Bone marrow (tissue), 2 donors: ENCODE measurements around the gene AKAP6.

Experiments
- DNase-seq, 2 donors: peaks; one replicate each; lab custom pipeline; 2025; lab: John Stamatoyannopoulos, UW

AKAP6 gene

GRCh38 chr14:32534145-32534544, 205.0 kb downstream of the AKAP6 start:
- no peak for DNase-seq

GRCh38 chr14:32536175-32536574, 207.1 kb downstream of the AKAP6 start:
- DNase-seq = no peak

GRCh38 chr14:32537166-32537565, 208.1 kb downstream of the AKAP6 start:
- no peak for DNase-seq

GRCh38 chr14:32542507-32542906, 213.4 kb downstream of the AKAP6 start:
- DNase-seq = no peak

- no peak for DNase-seq
Measured at GRCh38 chr14:32545095-32545494, 216.0 kb downstream of the AKAP6 start.

DNA sequence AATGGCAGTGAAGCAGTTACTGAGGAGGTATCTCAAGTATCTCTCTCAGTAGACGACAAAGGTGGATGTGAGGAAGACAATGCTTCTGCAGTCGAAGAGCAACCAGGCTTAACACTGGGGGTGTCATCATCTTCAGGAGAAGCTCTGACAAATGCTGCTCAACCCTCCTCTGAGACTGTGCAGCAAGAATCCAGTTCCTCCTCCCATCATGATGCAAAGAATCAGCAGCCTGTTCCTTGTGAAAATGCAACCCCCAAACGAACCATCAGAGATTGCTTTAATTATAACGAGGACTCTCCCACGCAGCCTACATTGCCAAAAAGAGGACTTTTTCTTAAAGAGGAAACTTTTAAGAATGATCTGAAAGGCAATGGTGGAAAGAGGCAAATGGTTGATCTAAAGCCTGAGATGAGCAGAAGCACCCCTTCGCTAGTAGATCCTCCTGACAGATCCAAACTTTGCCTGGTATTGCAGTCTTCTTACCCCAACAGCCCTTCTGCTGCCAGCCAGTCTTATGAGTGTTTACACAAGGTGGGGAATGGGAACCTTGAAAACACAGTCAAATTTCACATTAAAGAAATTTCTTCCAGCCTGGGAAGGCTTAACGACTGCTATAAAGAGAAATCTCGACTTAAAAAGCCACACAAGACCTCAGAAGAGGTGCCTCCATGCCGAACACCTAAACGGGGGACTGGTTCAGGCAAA, 216.6 kb downstream of the AKAP6 start:
- DNase-seq = no peak

DNA sequence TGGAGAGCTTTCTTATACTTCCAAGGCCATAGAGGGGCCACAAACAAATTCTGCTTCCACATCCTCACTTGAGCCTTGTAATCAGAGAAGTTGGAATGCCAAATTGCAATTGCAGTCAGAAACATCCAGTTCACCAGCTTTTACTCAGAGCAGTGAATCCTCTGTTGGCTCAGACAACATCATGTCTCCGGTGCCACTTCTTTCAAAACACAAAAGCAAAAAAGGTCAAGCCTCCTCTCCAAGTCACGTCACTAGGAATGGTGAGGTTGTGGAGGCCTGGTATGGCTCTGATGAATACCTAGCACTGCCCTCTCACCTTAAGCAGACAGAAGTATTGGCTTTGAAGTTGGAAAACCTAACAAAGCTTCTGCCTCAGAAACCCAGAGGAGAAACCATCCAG, 217.1 kb downstream of the AKAP6 start:
- no peak for DNase-seq

DNA sequence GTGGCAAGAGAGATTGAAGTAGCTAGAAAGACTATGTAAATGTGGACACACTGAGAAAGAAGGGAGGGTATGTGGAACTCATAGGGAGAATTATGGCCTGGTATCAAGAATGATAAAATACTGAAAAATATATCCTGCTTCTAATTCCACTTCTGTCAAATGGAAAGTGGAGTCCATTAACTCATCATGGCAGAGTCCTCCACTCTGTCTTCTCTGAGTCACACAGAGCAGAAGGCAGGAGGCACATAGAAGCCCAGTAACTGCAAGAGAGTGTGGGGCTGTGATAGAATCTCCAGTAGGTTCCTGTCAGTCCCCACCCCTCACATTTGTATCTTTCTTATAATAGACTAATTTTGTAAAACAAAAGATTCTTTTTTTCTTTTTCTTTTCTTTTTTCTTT, 223.7 kb downstream of the AKAP6 start:
- DNase-seq = no peak

DNA sequence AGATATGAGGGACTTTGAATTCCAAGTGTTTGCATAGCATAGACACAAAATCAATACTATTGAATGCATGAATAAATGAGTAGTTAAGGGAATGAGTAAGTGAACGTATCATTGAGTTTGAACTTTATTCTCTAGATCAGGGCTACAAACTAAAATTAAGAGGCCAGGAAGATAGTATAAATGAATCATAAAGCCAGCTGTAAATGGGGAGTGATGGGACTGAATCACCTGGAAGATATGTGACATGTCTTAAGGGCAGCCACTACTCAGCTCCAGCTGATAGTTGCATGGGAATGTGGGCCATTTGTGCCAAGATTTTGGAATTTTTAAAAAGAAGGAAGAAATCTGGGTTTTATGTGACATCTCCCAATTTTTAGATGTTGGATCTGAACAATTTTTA, 229.9 kb downstream of the AKAP6 start:
- DNase-seq = no peak

- DNase-seq = no peak
Measured at GRCh38 chr14:32559590-32559989, 230.5 kb downstream of the AKAP6 start.

GRCh38 chr14:32560209-32560857, 231.2 kb downstream of the AKAP6 start:
- DNase-seq = peak in 1 of 2 donors; percentile 15

DNA sequence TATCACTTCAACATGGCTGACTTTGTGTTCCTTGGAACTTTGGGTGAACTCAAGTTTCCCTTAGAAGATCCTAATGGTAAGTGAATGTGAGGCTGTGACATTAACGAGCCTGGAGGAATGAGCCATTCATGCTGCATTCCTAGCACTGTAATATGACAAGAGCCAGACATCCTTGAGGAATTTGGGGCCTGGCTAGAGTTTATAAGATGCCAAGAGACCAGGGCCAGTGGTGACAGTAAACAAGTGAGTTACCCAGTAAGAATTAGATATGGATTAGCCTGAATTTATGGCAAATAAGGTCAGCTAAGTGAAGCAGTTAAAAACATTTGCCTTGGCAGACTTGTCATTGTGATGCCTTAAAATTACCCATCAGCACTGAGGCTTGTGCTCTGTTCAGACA, 232.4 kb downstream of the AKAP6 start:
- no peak for DNase-seq

DNA sequence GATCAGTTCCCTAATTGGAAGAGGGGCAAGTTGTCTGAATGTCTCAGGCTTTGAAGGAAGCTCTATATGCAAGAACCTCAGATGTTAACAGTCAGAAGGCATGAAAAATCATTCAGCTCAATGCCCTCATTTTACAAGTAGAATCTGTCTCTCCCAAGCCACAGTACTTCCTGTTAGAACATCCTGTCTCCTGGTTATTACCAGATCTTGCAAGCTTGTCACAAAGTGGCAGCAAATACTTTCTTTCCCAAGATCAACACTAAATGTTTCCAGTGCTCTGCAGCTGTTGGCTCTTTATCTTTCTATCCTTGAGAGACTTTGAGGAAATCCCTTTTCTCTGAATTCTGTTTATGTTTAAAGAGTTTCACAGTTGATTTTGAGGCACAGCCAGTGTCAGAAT, 235.5 kb downstream of the AKAP6 start:
- no peak for DNase-seq

GRCh38 chr14:32565256-32565655, 236.2 kb downstream of the AKAP6 start:
- DNase-seq = no peak

DNA sequence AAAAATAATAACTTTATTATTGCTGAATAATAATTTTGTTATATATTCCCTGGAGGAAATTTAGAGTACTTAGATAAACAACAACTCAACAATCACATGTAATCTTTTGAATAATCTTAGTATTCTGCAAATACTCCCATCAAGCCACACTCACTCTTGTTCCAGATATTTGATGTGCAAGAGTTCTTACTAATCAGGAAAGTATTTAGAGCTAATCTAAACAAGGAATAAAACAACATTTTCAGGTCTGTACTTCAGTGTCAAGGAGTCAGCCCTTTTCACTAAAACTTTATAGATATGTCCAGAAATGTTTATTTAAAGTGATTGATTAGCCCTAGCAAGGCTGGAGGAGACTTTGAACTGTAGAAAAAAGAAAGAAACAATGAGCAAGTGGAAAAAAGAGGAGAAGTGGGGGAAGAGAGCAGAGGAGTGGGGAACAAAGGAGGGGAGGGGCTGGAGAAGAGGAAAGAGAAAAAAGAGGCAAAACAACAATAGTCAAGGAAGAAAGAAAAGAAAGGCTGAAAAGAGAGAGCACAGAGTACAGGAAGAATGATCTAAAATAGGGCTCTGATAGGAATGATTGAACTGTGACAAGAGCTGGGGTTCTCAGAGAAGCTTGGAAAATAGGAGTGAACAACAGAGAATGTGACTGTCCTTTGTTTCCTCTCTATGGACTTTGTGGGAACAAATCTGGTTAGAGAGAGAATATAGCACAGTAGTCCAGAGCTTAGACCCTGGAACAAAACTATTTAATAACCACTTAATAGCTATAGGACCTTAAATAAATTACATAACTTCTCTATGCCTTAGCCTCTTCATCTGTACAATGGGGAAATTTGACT, 238.7 kb downstream of the AKAP6 start:
- no peak for DNase-seq

- no peak for DNase-seq
Measured at GRCh38 chr14:32571551-32571950, 242.5 kb downstream of the AKAP6 start.

DNA sequence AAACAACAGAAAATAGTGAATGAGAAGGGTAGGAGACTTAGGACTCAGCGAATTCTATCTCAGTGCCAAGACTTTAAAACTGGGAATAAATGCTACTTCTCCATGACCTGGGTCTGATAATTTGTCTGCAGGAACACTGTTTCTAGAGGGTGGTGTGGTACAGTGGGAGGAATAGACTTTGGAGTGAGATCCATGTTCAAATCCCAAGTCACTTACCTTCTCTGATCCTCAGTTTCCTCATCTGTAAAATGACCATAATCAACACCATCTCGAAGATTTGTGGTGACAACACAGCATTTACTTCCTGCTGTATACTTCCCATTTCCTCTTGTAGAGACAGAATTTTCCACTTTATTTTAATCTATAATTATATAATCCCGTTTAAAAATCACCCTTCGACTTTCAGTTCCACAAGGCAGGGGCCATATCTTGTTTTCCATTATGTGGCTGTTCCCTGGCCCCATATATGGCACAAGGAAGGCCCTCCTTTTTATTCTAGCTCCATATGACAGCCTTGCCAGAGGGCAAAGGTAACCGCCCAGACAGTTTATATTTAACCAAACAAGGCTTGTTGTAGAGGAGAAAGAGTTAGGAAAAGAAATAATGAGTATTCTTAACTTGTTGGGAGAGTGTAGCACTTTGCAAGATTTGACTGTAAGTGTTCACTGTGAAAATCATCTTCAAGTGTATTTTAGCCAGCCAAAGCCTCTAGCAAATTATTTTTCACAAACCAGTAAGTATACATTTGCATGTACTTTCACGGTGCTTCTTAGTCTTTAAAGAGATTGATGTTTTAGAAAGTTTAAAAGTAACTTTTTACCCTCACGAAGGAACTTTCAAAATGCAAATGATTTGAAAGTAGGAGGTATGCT, 243.1 kb downstream of the AKAP6 start:
- DNase-seq = no peak

DNA sequence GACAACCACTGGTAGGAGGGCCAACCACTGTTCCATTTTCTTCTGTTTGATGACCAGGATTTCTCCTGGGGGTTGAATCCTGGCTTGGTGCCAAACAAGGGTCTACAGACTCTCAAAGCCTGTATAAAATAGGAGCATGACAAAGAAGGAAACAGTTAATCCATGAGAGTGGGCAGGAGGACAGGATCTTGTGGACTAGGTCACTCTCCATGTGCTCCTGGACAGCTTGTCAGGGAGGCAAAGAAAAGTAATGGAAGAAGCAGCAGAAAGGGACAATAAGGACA, 243.7 kb downstream of the AKAP6 start:
- DNase-seq = no peak

DNA sequence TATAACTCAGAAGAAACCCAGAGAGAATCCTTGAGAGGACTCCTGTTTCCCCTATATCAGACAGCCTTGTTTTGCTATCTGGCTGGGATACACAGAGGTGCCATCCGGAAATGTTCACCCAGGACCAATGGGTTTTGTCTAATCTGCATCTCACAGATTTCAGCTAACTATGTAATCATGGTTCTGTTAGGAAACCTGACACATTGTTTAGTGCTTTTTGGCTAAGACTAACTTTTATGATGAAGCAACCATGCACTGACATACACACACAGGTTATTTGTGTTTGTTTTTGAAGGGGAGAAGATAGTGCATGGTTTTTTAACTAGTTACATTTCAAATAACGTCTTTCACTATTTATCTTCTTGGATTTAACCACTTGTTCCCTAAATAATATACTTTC, 245.2 kb downstream of the AKAP6 start:
- no peak for DNase-seq

- DNase-seq = peak in 1 of 2 donors; percentile 21
Measured at GRCh38 chr14:32576088-32576795, 247.1 kb downstream of the AKAP6 start.

GRCh38 chr14:32576977-32577376, 247.9 kb downstream of the AKAP6 start:
- no peak for DNase-seq

- no peak for DNase-seq
Measured at GRCh38 chr14:32578181-32578580, 249.1 kb downstream of the AKAP6 start.
